Activated B cell treated with CpG ODN at 0.5 μM for 24 hours (primary cell): Measurements from ENCODE around the gene MORN2. TPM values are rescaled to one million over a fixed set of nuclear protein-coding genes. Genes with fewer than 3 reads are reported as not detected.

Source experiments
- ATAC-seq: fragments of 200-7000 bp; cut with Tn5 transposase; one replicate; pipeline ENCODE4 v1.10.0; 2021; ENCODE audit warnings: low read depth, mild to moderate bottlenecking, moderate library complexity
- CTCF ChIA-PET: fragments of 350-600 bp; sonication (Branson Sonifier 250); formaldehyde crosslinking; loops from one replicate; lab custom pipeline; 2021; ENCODE audit warnings: antibody characterized with exemption; lab: Charles Lee
- POLR2A ChIA-PET: fragments of 350-600 bp; sonication (Branson Sonifier 250); formaldehyde crosslinking; loops from one replicate; lab custom pipeline; 2021; ENCODE audit warnings: antibody characterized with exemption; lab: Charles Lee
- DNase-seq: peaks from one replicate; pipeline ENCODE4 v3.0.0; 2022
- H3K27ac Mint-ChIP-seq: one replicate; pipeline ENCODE4 v1.8.0; 2020; ENCODE audit warnings: mixed read lengths
- H3K27me3 Mint-ChIP-seq: one replicate; pipeline ENCODE4 v1.8.0; 2021; ENCODE audit warnings: mixed read lengths
- H3K36me3 Mint-ChIP-seq: one replicate; pipeline ENCODE4 v1.8.0; 2021; ENCODE audit warnings: low read depth, mixed read lengths
- H3K4me1 Mint-ChIP-seq: one replicate; pipeline ENCODE4 v1.8.0; 2021; ENCODE audit warnings: mixed read lengths
- H3K4me3 Mint-ChIP-seq: one replicate; pipeline ENCODE4 v1.8.0; 2020; ENCODE audit warnings: mild to moderate bottlenecking, mixed read lengths
- H3K9me3 Mint-ChIP-seq: one replicate; pipeline ENCODE4 v1.8.0; 2020; ENCODE audit warnings: mixed read lengths
- CTCF ChIP-seq: fragments of 200-600 bp; IDR thresholded peaks from one replicate; pipeline ENCODE4 v1.8.0; 2022; ENCODE audit warnings: antibody characterized with exemption, mild to moderate bottlenecking
- intact Hi-C: fragments of 100-400 bp; cut with micrococcal nuclease; formaldehyde crosslinking; loops from one replicate; pipeline ENCODE4 v1.15.1; 2024
- total RNA-seq: library from RNA; stranded (reverse); gene quantifications from 2 replicates; pipeline ENCODE4 v1.2.3, GENCODE V29; 2022

The MORN2 gene
- total RNA-seq, 1 donor from 2014 or later = 4.1 TPM

GRCh38 chr2:38835015-38835601 is 40.7 kb upstream of the MORN2 start:
- ChIA-PET POLR2A (no interaction called here), CTCF (interaction anchor here (1.4 kb wide), 1 partner anchor 254 kb away, joined by 6 read pairs; no protein-coding TSS in a partner anchor)
- intact Hi-C loops = loop anchor here (5.0 kb wide), 2 partner anchors 42 to 253 kb away; partner anchors contain the start of genes DHX57 and MORN2
- Mint-ChIP-seq H3K9me3 (no peaks in the 10 kb centered on the region), H3K4me1 (peaks cover 40% of the 10 kb centered on the region), H3K4me3 (no peak overlapping the region), H3K36me3 (peaks cover 21% of the 10 kb centered on the region), H3K27ac (peak overlapping the region; percentile 93), H3K27me3 (no peaks in the 10 kb centered on the region)
- ATAC-seq (no peak), DNase-seq (no peak)
- TF ChIP-seq CTCF = no peak

- Mint-ChIP-seq H3K27me3 (no peaks in the 10 kb centered on the region), H3K4me3 (peak overlapping the region; percentile 47), H3K9me3 (no peaks in the 10 kb centered on the region), H3K4me1 (peaks cover 49% of the 10 kb centered on the region), H3K36me3 (peaks cover 19% of the 10 kb centered on the region), H3K27ac (peak overlapping the region; percentile 93)
- ATAC-seq = peak; percentile 95
- TF ChIP-seq CTCF = no peak
- ChIA-PET POLR2A (interaction anchor here (2.3 kb wide), 1 partner anchor 85 kb away, joined by 14 read pairs; the partner anchor contains the start of gene SRSF7), CTCF (no interaction called here)
- DNase-seq = no peak
- intact Hi-C loops = loop anchor here (1.0 to 5.0 kb wide), 4 partner anchors 41 to 254 kb away; partner anchors contain the start of genes DHX57, GEMIN6, MORN2 and SRSF7
Observed at GRCh38 chr2:38835990-38836389, 39.8 kb upstream of the MORN2 start.

GRCh38 chr2:38836791-38837190 is 39.0 kb upstream of the MORN2 start:
- Mint-ChIP-seq H3K27me3 (no peaks in the 10 kb centered on the region), H3K27ac (peak overlapping the region; percentile 93), H3K4me1 (peaks cover 55% of the 10 kb centered on the region), H3K4me3 (no peak overlapping the region), H3K9me3 (no peaks in the 10 kb centered on the region), H3K36me3 (peaks cover 19% of the 10 kb centered on the region)
- no peak for TF ChIP-seq CTCF
- DNase-seq (no peak), ATAC-seq (peak; percentile 16)
- intact Hi-C loops = loop anchor here (1.0 to 5.0 kb wide), 4 partner anchors 41 to 254 kb away; partner anchors contain the start of genes DHX57, GEMIN6, MORN2 and SRSF7
- POLR2A ChIA-PET = interaction anchor here (0.6 to 2.3 kb wide), 2 partner anchors 86 to 98 kb away, joined by 4 to 14 read pairs; partner anchors contain the start of gene SRSF7
- CTCF ChIA-PET = no interaction called here

- POLR2A ChIA-PET = interaction anchor here (2.3 kb wide), 1 partner anchor 99 kb away, joined by 5 read pairs; the partner anchor contains the start of gene SRSF7
- peak; percentile 31 for ATAC-seq
- intact Hi-C loops = no loop called here
- no peak for TF ChIP-seq CTCF
- Mint-ChIP-seq H3K27ac (peak overlapping the region; percentile 63), H3K36me3 (peaks cover 53% of the 10 kb centered on the region), H3K9me3 (no peaks in the 10 kb centered on the region), H3K27me3 (no peaks in the 10 kb centered on the region), H3K4me1 (peaks cover 7% of the 10 kb centered on the region), H3K4me3 (peak overlapping the region; percentile 46)
- DNase-seq = no peak
- CTCF ChIA-PET = no interaction called here
Observed at GRCh38 chr2:38850045-38850444, 25.7 kb upstream of the MORN2 start.

GRCh38 chr2:38856165-38856564 is 19.6 kb upstream of the MORN2 start:
- Mint-ChIP-seq H3K36me3 (peaks cover 60% of the 10 kb centered on the region), H3K4me1 (no peaks in the 10 kb centered on the region), H3K4me3 (no peak overlapping the region), H3K27ac (no peak overlapping the region), H3K27me3 (no peaks in the 10 kb centered on the region), H3K9me3 (no peaks in the 10 kb centered on the region)
- ChIA-PET CTCF (no interaction called here), POLR2A (interaction anchor here (0.6 to 1.6 kb wide), 2 partner anchors 16 to 105 kb away, joined by 3 to 6 read pairs; partner anchors contain the start of gene SRSF7)
- ATAC-seq = no peak
- TF ChIP-seq CTCF = no peak
- intact Hi-C loops = no loop called here
- no peak for DNase-seq
